IMR-90 (cell line): ENCODE measurements around the gene COX6A1. TPM values are rescaled to one million over a fixed set of nuclear protein-coding genes. Genes with fewer than 3 reads are reported as not detected.

Experiments used
- ATAC-seq: fragments of 200-7000 bp; cut with Tn5 transposase; 2 replicates; pipeline ENCODE4 v1.9.1; 2020; ENCODE audit warnings: low read depth, mild to moderate bottlenecking, moderate library complexity
- BruUV-seq: library from RNA; stranded (reverse); fragments of 400-500 nt; replicated peaks from 2 replicates; lab custom pipeline; 2021; lab: Mats Ljungman, UMichigan
- CTCF ChIA-PET: fragments of 300-600 bp; formaldehyde crosslinking; extraction: SDS; loops from one replicate; lab custom pipeline; 2021; ENCODE audit warnings: antibody characterized with exemption; lab: Yijun Ruan, JAX
- POLR2A ChIA-PET: fragments of 300-600 bp; sonication (Branson Sonifier 250); formaldehyde crosslinking; loops from one replicate; lab custom pipeline; 2022; ENCODE audit warnings: antibody characterized with exemption; ENCODE audit not compliant: unreplicated experiment; lab: Charles Lee
- DNase-seq: peaks from one replicate; pipeline ENCODE4 v3.0.0; 2013
- H2AFZ ChIP-seq: replicated peaks from 2 replicates; pipeline ENCODE3; 2013; ENCODE audit warnings: low read length, mild to moderate bottlenecking; ENCODE audit not compliant: poor library complexity
- H2AK5ac ChIP-seq: 2 replicates; pipeline ENCODE4 v1.6.1; 2013; ENCODE audit warnings: low read depth, low read length, inconsistent platforms
- H2AK9ac ChIP-seq: replicated peaks from 2 replicates; pipeline ENCODE3; 2013; ENCODE audit warnings: mild to moderate bottlenecking, low read depth, low read length, moderate library complexity; ENCODE audit not compliant: poor library complexity
- H2BK120ac ChIP-seq: 2 replicates; pipeline ENCODE4 v1.6.1; 2013; ENCODE audit warnings: low read depth, low read length, inconsistent platforms
- H2BK15ac ChIP-seq: 3 replicates; pipeline ENCODE4 v1.6.1; 2013; ENCODE audit warnings: low read depth, low read length, inconsistent platforms
- H2BK20ac ChIP-seq: 2 replicates; pipeline ENCODE4 v1.6.1; 2013; ENCODE audit warnings: low read depth, mild to moderate bottlenecking, inconsistent platforms, low read length, moderate library complexity
- H2BK5ac ChIP-seq: 2 replicates; pipeline ENCODE4 v1.6.1; 2013; ENCODE audit warnings: mild to moderate bottlenecking, low read depth, low read length, inconsistent platforms; ENCODE audit not compliant: poor library complexity, severe bottlenecking
- H3K14ac ChIP-seq: replicated peaks from 2 replicates; pipeline ENCODE4 v1.6.1; 2013; ENCODE audit warnings: low read depth, low read length, inconsistent platforms
- H3K18ac ChIP-seq: 2 replicates; pipeline ENCODE4 v1.6.1; 2013; ENCODE audit warnings: low read depth, low read length, control low read depth
- H3K23ac ChIP-seq: 2 replicates; pipeline ENCODE4 v1.6.1; 2013; ENCODE audit warnings: low read depth, low read length, inconsistent platforms
- H3K27ac ChIP-seq: 2 replicates; pipeline ENCODE4 v1.5.1; 2013; ENCODE audit warnings: mild to moderate bottlenecking, control low read depth, low read length; ENCODE audit not compliant: insufficient read depth
- H3K27me3 ChIP-seq: 2 replicates; pipeline ENCODE4 v1.6.1; 2013; ENCODE audit warnings: low read length; ENCODE audit not compliant: control insufficient read depth, insufficient read depth
- H3K36me3 ChIP-seq: 2 replicates; pipeline ENCODE4 v1.6.1; 2013; ENCODE audit warnings: low read length, mixed read lengths; ENCODE audit not compliant: control insufficient read depth, insufficient read depth
- H3K4ac ChIP-seq: 2 replicates; pipeline ENCODE4 v1.6.1; 2013; ENCODE audit warnings: low read depth, low read length, inconsistent platforms
- H3K4me1 ChIP-seq: 2 replicates; pipeline ENCODE4 v1.6.1; 2013; ENCODE audit warnings: low read length, mixed read lengths; ENCODE audit not compliant: control insufficient read depth, insufficient read depth
- H3K4me2 ChIP-seq: 2 replicates; pipeline ENCODE4 v1.6.1; 2013; ENCODE audit warnings: low read depth, mild to moderate bottlenecking, control low read depth, low read length, moderate library complexity
- H3K4me3 ChIP-seq: 2 replicates; pipeline ENCODE4 v1.5.1; 2013; ENCODE audit warnings: low read depth, mild to moderate bottlenecking, control low read depth, low read length, moderate library complexity; ENCODE audit not compliant: insufficient read depth
- H3K56ac ChIP-seq: 2 replicates; pipeline ENCODE4 v1.6.1; 2013; ENCODE audit warnings: low read length, inconsistent platforms; ENCODE audit not compliant: insufficient read depth; ENCODE audit errors: extremely low read depth
- H3K79me1 ChIP-seq, 2 experiments: 2 replicates each; pipeline ENCODE4 v1.6.1; 2013; ENCODE audit warnings: low read length in 2 of 2, inconsistent platforms in 1 of 2, low read depth in 1 of 2
- H3K9ac ChIP-seq: 2 replicates; pipeline ENCODE4 v1.6.1; 2013; ENCODE audit warnings: low read depth, low read length, control low read depth
- H3K9me1 ChIP-seq: 2 replicates; pipeline ENCODE4 v1.6.1; 2013; ENCODE audit warnings: low read length, inconsistent platforms; ENCODE audit not compliant: insufficient read depth
- H3K9me3 ChIP-seq: 2 replicates; pipeline ENCODE4 v1.6.1; 2013; ENCODE audit warnings: low read length; ENCODE audit not compliant: control insufficient read depth, insufficient read depth
- H4K20me1 ChIP-seq: 2 replicates; pipeline ENCODE4 v1.6.1; 2013; ENCODE audit warnings: low read length, inconsistent platforms; ENCODE audit not compliant: insufficient read depth
- H4K5ac ChIP-seq: 2 replicates; pipeline ENCODE4 v1.6.1; 2013; ENCODE audit warnings: mild to moderate bottlenecking, low read depth, low read length, control low read depth
- H4K8ac ChIP-seq, 2 experiments: 2 replicates each; pipeline ENCODE4 v1.6.1; 2013; ENCODE audit warnings: low read depth in 2 of 2, low read length in 2 of 2, control low read depth in 1 of 2, inconsistent platforms in 1 of 2
- H4K91ac ChIP-seq: 2 replicates; pipeline ENCODE4 v1.6.1; 2013; ENCODE audit warnings: low read depth, low read length, inconsistent platforms; ENCODE audit not compliant: insufficient read depth
- BHLHE40 ChIP-seq: fragments of 150-350 bp; IDR thresholded peaks from 2 replicates; pipeline ENCODE4 v1.6.1; 2016; ENCODE audit warnings: mild to moderate bottlenecking, low read depth, low read length
- CEBPB ChIP-seq: IDR thresholded peaks from 2 replicates; pipeline ENCODE4 v1.6.1; 2012; ENCODE audit warnings: low read depth, low read length, improper control_type of control experiment
- CHD1 ChIP-seq: IDR thresholded peaks from 2 replicates; pipeline ENCODE4 v1.6.1; 2012; ENCODE audit warnings: low read depth, low read length, improper control_type of control experiment
- CTCF ChIP-seq: conservative IDR thresholded peaks from 2 replicates; pipeline ENCODE4 v1.5.1; 2012; ENCODE audit warnings: mild to moderate bottlenecking, low read depth, low read length, improper control_type of control experiment
- ELK1 ChIP-seq: fragments of 150-350 bp; IDR thresholded peaks from 2 replicates; pipeline ENCODE4 v1.6.1; 2016; ENCODE audit warnings: low read depth, mild to moderate bottlenecking, low read length, moderate library complexity, borderline replicate concordance
- FOS ChIP-seq: fragments of 150-350 bp; IDR thresholded peaks from 2 replicates; pipeline ENCODE4 v1.6.1; 2016; ENCODE audit warnings: low read depth, low read length
- MAZ ChIP-seq: IDR thresholded peaks from 2 replicates; pipeline ENCODE4 v1.6.1; 2012; ENCODE audit warnings: low read depth, mild to moderate bottlenecking, low read length, improper control_type of control experiment, moderate library complexity, borderline replicate concordance
- MXI1 ChIP-seq: IDR thresholded peaks from 2 replicates; pipeline ENCODE4 v1.6.1; 2012; ENCODE audit warnings: low read depth, mild to moderate bottlenecking, low read length, moderate library complexity, borderline replicate concordance
- NFE2L2 ChIP-seq: fragments of 150-350 bp; IDR thresholded peaks from 2 replicates; pipeline ENCODE4 v1.6.1; 2016; ENCODE audit warnings: low read depth, mild to moderate bottlenecking, low read length
- RAD21 ChIP-seq: IDR thresholded peaks from 2 replicates; pipeline ENCODE4 v1.6.1; 2012; ENCODE audit warnings: low read length, improper control_type of control experiment
- RCOR1 ChIP-seq: IDR thresholded peaks from 2 replicates; pipeline ENCODE4 v1.6.1; 2012; ENCODE audit warnings: mild to moderate bottlenecking, low read length, improper control_type of control experiment; ENCODE audit not compliant: insufficient replicate concordance
- WGBS, 2 experiments: methylation state at CpG; one replicate each; pipeline versions ENCODE4 v1.1.5 to v1.1.7; 2013; ENCODE audit warnings: missing lambda C conversion rate in 2 of 2; ENCODE audit not compliant: insufficient read length in 1 of 2; ENCODE audit errors: extremely low coverage in 2 of 2; 5-methylcytosine and 5-hydroxymethylcytosine counted together
- dilution Hi-C: fragments of 300-500 bp; cut with HindIII; formaldehyde crosslinking; loops from one replicate; pipeline ENCODE4 v1.14.3; 2018; ENCODE audit warnings: low sequenced_read_pairs; ENCODE audit not compliant: unreplicated experiment
- in situ Hi-C: fragments of 300-500 bp; cut with MboI; formaldehyde crosslinking; loops from 3 replicates; pipeline ENCODE4 v1.14.3; 2019; ENCODE audit warnings: low sequenced_read_pairs, inconsistent platforms, mixed read lengths
- intact Hi-C: fragments of 100-400 bp; cut with micrococcal nuclease; formaldehyde crosslinking; loops from 2 replicates; pipeline ENCODE4 v1.10.0; 2022
- polyA plus RNA-seq, 3 experiments: library from polyadenylated mRNA; depleted of rRNA; stranded (reverse); fragments of >200 nt; gene quantifications; 2 replicates each; pipeline ENCODE4 v1.2.3, GENCODE V29; 2012; ENCODE audit warnings: low replicate concordance in 1 of 3
- total RNA-seq: library from RNA; depleted of rRNA; stranded (reverse); fragments of >200 nt; gene quantifications from 2 replicates; pipeline ENCODE4 v1.2.3, GENCODE V29; 2012

COX6A1 gene
- total and polyA plus RNA-seq, 2 of the 4 experiments (the other 2 are of a cell fraction): 396 to 541 TPM

GRCh38 chr12:120421701-120422100 lies 16.2 kb upstream of the COX6A1 start:
- Histone ChIP-seq H3K4me1 (no peaks in the 10 kb centered on the region), H4K5ac (no peak overlapping the region), H2BK120ac (no peak overlapping the region), H2AK9ac (no peak overlapping the region), H3K9me1 (no peaks in the 10 kb centered on the region), H3K27me3 (peaks cover 27% of the 10 kb centered on the region), H3K18ac (no peak overlapping the region), H3K4ac (no peak overlapping the region), H4K8ac (no peak overlapping the region), H3K56ac (no peak overlapping the region), H2BK20ac (no peak overlapping the region), H2BK5ac (no peak overlapping the region), H3K36me3 (no peaks in the 10 kb centered on the region), H2AFZ (no peak overlapping the region), H2BK15ac (no peak overlapping the region), H2AK5ac (no peak overlapping the region), H3K27ac (no peak overlapping the region), H3K79me1 (no peaks in the 10 kb centered on the region), H3K14ac (no peak overlapping the region), H3K4me2 (no peak overlapping the region), H4K91ac (no peak overlapping the region), H4K20me1 (no peaks in the 10 kb centered on the region), H3K4me3 (no peak overlapping the region), H3K9me3 (no peaks in the 10 kb centered on the region), H3K9ac (no peak overlapping the region), H3K23ac (no peak overlapping the region)
- DNase-seq (no peak), ATAC-seq (no peak)
- TF ChIP-seq CTCF (no peak), CHD1 (no peak), MAZ (no peak), NFE2L2 (no peak), RAD21 (no peak), FOS (no peak), BHLHE40 (no peak), ELK1 (no peak), RCOR1 (no peak), CEBPB (no peak), MXI1 (no peak)
- 66% methylated on average over 3 of the region's 4 CpGs; no CpG with 5 or more reads in 1 of the 2 experiments for WGBS, 2 experiments
- no TSS peak for BruUV-seq
- in situ Hi-C loops: no loop called here
- intact Hi-C loops: no loop called here
- ChIA-PET CTCF (no interaction called here), POLR2A (no interaction called here)
- dilution Hi-C loops: no loop called here
